Coronary artery (tissue), 2 donors: ENCODE data around the gene MYLK3.

ENCODE experiments used
- DNase-seq: peaks from one replicate; pipeline ENCODE4 v3.0.0-alpha.2; 2017; ENCODE audit warnings: low spot score
- H3K27ac ChIP-seq, 2 donors: fragments of 200-600 bp; sonication (generic); one replicate each; pipeline ENCODE4 v1.5.1; 2016 to 2019
- H3K4me3 ChIP-seq: fragments of 200-600 bp; sonication (generic); 2 replicates; pipeline ENCODE4 v1.5.1; 2016; ENCODE audit warnings: mild to moderate bottlenecking, moderate library complexity
- CTCF ChIP-seq: fragments of 200-600 bp; sonication (generic); IDR thresholded peaks from one replicate; pipeline ENCODE4 v1.5.1; 2019; ENCODE audit warnings: antibody characterized with exemption

Gene MYLK3

GRCh38 chr16:46775214-46775613, 27.1 kb upstream of the MYLK3 start:
- no peak overlapping the region for H3K27ac ChIP-seq
- TF ChIP-seq CTCF, result no peak
- H3K4me3 ChIP-seq, result no peak overlapping the region
- no peak for DNase-seq

GRCh38 chr16:46774743-46775177, 26.6 kb upstream of the MYLK3 start:
- no peak for DNase-seq
- no peak for TF ChIP-seq CTCF
- no peak overlapping the region for H3K27ac ChIP-seq
- no peak overlapping the region for H3K4me3 ChIP-seq

GRCh38 chr16:46772463-46772862, 24.3 kb upstream of the MYLK3 start:
- no peak for TF ChIP-seq CTCF

GRCh38 chr16:46768809-46769208, 20.7 kb upstream of the MYLK3 start:
- Histone ChIP-seq H3K27ac (no peak overlapping the region), H3K4me3 (no peak overlapping the region)
- no peak for DNase-seq
- TF ChIP-seq CTCF, result no peak

More at GRCh38 chr16:46772463-46772862, 24.3 kb upstream of the MYLK3 start:
- Histone ChIP-seq H3K27ac (no peak overlapping the region), H3K4me3 (no peak overlapping the region)
- no peak for DNase-seq

- TF ChIP-seq CTCF, result no peak
- no peak for DNase-seq
- no peak overlapping the region for H3K4me3 ChIP-seq
- H3K27ac ChIP-seq, result no peak overlapping the region
Measured at GRCh38 chr16:46765050-46765449, 16.9 kb upstream of the MYLK3 start.

GRCh38 chr16:46763147-46763546, 15.0 kb upstream of the MYLK3 start:
- no peak overlapping the region for H3K4me3 ChIP-seq
- no peak for TF ChIP-seq CTCF
- no peak overlapping the region for H3K27ac ChIP-seq
- DNase-seq, result no peak

GRCh38 chr16:46762583-46762982, 14.4 kb upstream of the MYLK3 start:
- no peak overlapping the region for H3K4me3 ChIP-seq
- no peak for DNase-seq
- no peak overlapping the region for H3K27ac ChIP-seq
- TF ChIP-seq CTCF, result no peak
